ENCODE data around the gene ABHD3. TPM values are rescaled to one million over a fixed set of nuclear protein-coding genes. Genes with fewer than 3 reads are reported as not detected.

ABHD3 gene
- total and polyA plus RNA-seq, 2 of the 8 experiments (the other 6 are each of a cell fraction or from before 2014, with no cell fraction given): 8.4 to 12.1 TPM

GRCh38 chr18:21689736-21690135, 14.8 kb downstream of the ABHD3 start:
- Histone ChIP-seq H3K9ac (replicated peaks in 1 of 4; ENCODE audit: extremely low read depth in 1 of 4, low read depth in 3 of 4, low read length in 3 of 4) (no peak overlapping the region), H3K27me3 (replicated peaks in 1 of 4; ENCODE audit: control insufficient read depth in 3 of 4, extremely low read depth in 1 of 4, insufficient read depth in 3 of 4, low read length in 3 of 4) (no peaks in the 10 kb centered on the region), H2AK5ac (ENCODE audit: low read depth, low read length) (no peak overlapping the region), H3K4me1 (replicated peaks in 1 of 4; ENCODE audit: control insufficient read depth in 3 of 4, insufficient read depth in 4 of 4, low read length in 3 of 4) (no peaks in the 10 kb centered on the region), H3K56ac (replicated peaks; ENCODE audit: insufficient read length, low read depth, low read length) (no peak overlapping the region), H3K23me2 (ENCODE audit: low read depth, low read length) (no peaks in the 10 kb centered on the region), H2BK15ac (ENCODE audit: low read length) (no peak overlapping the region), H3K4me2 (ENCODE audit: insufficient read depth in 1 of 2, low read depth in 2 of 2, low read length in 2 of 2) (no peak overlapping the region), H2BK20ac (ENCODE audit: low read length) (no peak overlapping the region), H3K4me3 (ENCODE audit: extremely low read depth in 1 of 4, insufficient read depth in 2 of 4, low read depth in 3 of 4, low read length in 4 of 4) (no peak overlapping the region), H3K4ac (replicated peaks; ENCODE audit: insufficient read length, low read depth, low read length) (no peak overlapping the region), H2AFZ (ENCODE audit: low read length) (no peak overlapping the region), H3K79me2 (ENCODE audit: control insufficient read depth in 1 of 2, insufficient read depth in 2 of 2, low read length in 2 of 2) (no peaks in the 10 kb centered on the region), H3K79me1 (ENCODE audit: low read depth, low read length) (no peaks in the 10 kb centered on the region), H4K8ac (ENCODE audit: extremely low read depth, insufficient read depth, low read length) (no peak overlapping the region), H3K9me3 (ENCODE audit: insufficient read depth in 2 of 2, low read depth in 1 of 2, low read length in 1 of 2) (no peaks in the 10 kb centered on the region; a peak in 1 of 4 replicates), H3K36me3 (ENCODE audit: control insufficient read depth in 2 of 4, insufficient read depth in 4 of 4, low read length in 3 of 4) (no peaks in the 10 kb centered on the region; a peak in 1 of 8 replicates), H2BK12ac (ENCODE audit: low read depth, low read length) (no peak overlapping the region), H2BK5ac (ENCODE audit: low read depth, low read length) (no peak overlapping the region), H2BK120ac (replicated peaks; ENCODE audit: low read depth, low read length) (no peak overlapping the region), H3K27ac (ENCODE audit: low read depth, low read length) (no peak overlapping the region), H3K14ac (ENCODE audit: insufficient read length) (no peak overlapping the region), H4K5ac (ENCODE audit: insufficient read length, low read depth, low read length) (no peak overlapping the region), H3K23ac (ENCODE audit: insufficient read length) (no peak overlapping the region), H4K20me1 (replicated peaks in 1 of 2; ENCODE audit: control insufficient read depth in 1 of 2, insufficient read depth in 2 of 2, low read length in 2 of 2) (no peaks in the 10 kb centered on the region), H4K91ac (replicated peaks; ENCODE audit: insufficient read length, low read length) (no peak overlapping the region), H3K18ac (ENCODE audit: extremely low read depth, low read length) (no peak overlapping the region)
- FAIRE-seq: no peak
- TF ChIP-seq ATF2 (IDR thresholded peaks at IDR 0.05; ENCODE audit: low read length): no peak
- no peak for TF ChIP-seq ZNF274 (IDR thresholded peaks at IDR 0.05; ENCODE audit: borderline replicate concordance, extremely low read depth, low read length)
- no peak for TF ChIP-seq SIN3A (conservative IDR thresholded peaks at IDR 0.05 in 1 of 2, IDR thresholded peaks at IDR 0.05 in 1 of 2; ENCODE audit: low read depth in 1 of 2, low read length in 2 of 2)
- TF ChIP-seq GTF2F1 (IDR thresholded peaks at IDR 0.05; ENCODE audit: borderline replicate concordance, low read depth, low read length): no peak
- no peak for TF ChIP-seq RXRA (IDR thresholded peaks at IDR 0.05; ENCODE audit: insufficient read depth, low read depth, low read length)
- TF ChIP-seq HDAC2 (IDR thresholded peaks at IDR 0.05; ENCODE audit: borderline replicate concordance in 1 of 2, low read depth in 2 of 2, low read length in 2 of 2): no peak
- no peak for TF ChIP-seq BCL11A (IDR thresholded peaks at IDR 0.05; ENCODE audit: low read depth in 2 of 2, low read length in 2 of 2)
- no peak for TF ChIP-seq CEBPB (IDR thresholded peaks at IDR 0.05; ENCODE audit: low read depth, low read length)
- ChIA-PET CTCF (ENCODE audit: partially characterized antibody) (interaction anchor here (0.6 kb wide), 2 partner anchors 162 to 409 kb away, joined by 3 read pairs; no protein-coding TSS in a partner anchor), POLR2A (ENCODE audit: partially characterized antibody) (interaction anchor here (0.6 kb wide), 1 partner anchor 17 kb away, joined by 3 read pairs; no protein-coding TSS in a partner anchor)
- no peak for DNase-seq (ENCODE audit: low read depth in 1 of 2, low spot score in 2 of 2)
- 95% methylated on average over 1 of the region's 1 CpG; no CpG with 5 or more reads in 1 of the 2 experiments for WGBS, 2 experiments (ENCODE audit: extremely low coverage in 1 of 2, insufficient coverage in 1 of 2, insufficient read length in 1 of 2, insufficient replicate concordance in 2 of 2, low coverage in 1 of 2, low lambda C conversion rate in 2 of 2, missing lambda C conversion rate in 1 of 2)

Measured in H1 (cell line).